IMR-90 (cell line): ENCODE measurements around the gene RASGRF1. TPM values are rescaled to one million over a fixed set of nuclear protein-coding genes. Genes with fewer than 3 reads are reported as not detected.

ENCODE experiments used
- ATAC-seq: fragments of 200-7000 bp; cut with Tn5 transposase; 2 replicates; pipeline ENCODE4 v1.9.1; 2020; ENCODE audit warnings: low read depth, mild to moderate bottlenecking, moderate library complexity
- BruUV-seq: library from RNA; stranded (reverse); fragments of 400-500 nt; replicated peaks from 2 replicates; lab custom pipeline; 2021; lab: Mats Ljungman, UMichigan
- CTCF ChIA-PET: fragments of 300-600 bp; formaldehyde crosslinking; extraction: SDS; loops from one replicate; lab custom pipeline; 2021; ENCODE audit warnings: antibody characterized with exemption; lab: Yijun Ruan, JAX
- POLR2A ChIA-PET: fragments of 300-600 bp; sonication (Branson Sonifier 250); formaldehyde crosslinking; loops from one replicate; lab custom pipeline; 2022; ENCODE audit warnings: antibody characterized with exemption; ENCODE audit not compliant: unreplicated experiment; lab: Charles Lee
- DNase-seq: peaks from one replicate; pipeline ENCODE4 v3.0.0; 2013
- H2AFZ ChIP-seq: replicated peaks from 2 replicates; pipeline ENCODE3; 2013; ENCODE audit warnings: low read length, mild to moderate bottlenecking; ENCODE audit not compliant: poor library complexity
- H2AK5ac ChIP-seq: 2 replicates; pipeline ENCODE4 v1.6.1; 2013; ENCODE audit warnings: low read depth, low read length, inconsistent platforms
- H2AK9ac ChIP-seq: replicated peaks from 2 replicates; pipeline ENCODE3; 2013; ENCODE audit warnings: mild to moderate bottlenecking, low read depth, low read length, moderate library complexity; ENCODE audit not compliant: poor library complexity
- H2BK120ac ChIP-seq: 2 replicates; pipeline ENCODE4 v1.6.1; 2013; ENCODE audit warnings: low read depth, low read length, inconsistent platforms
- H2BK15ac ChIP-seq: 3 replicates; pipeline ENCODE4 v1.6.1; 2013; ENCODE audit warnings: low read depth, low read length, inconsistent platforms
- H2BK20ac ChIP-seq: 2 replicates; pipeline ENCODE4 v1.6.1; 2013; ENCODE audit warnings: low read depth, mild to moderate bottlenecking, inconsistent platforms, low read length, moderate library complexity
- H2BK5ac ChIP-seq: 2 replicates; pipeline ENCODE4 v1.6.1; 2013; ENCODE audit warnings: mild to moderate bottlenecking, low read depth, low read length, inconsistent platforms; ENCODE audit not compliant: poor library complexity, severe bottlenecking
- H3K14ac ChIP-seq: replicated peaks from 2 replicates; pipeline ENCODE4 v1.6.1; 2013; ENCODE audit warnings: low read depth, low read length, inconsistent platforms
- H3K18ac ChIP-seq: 2 replicates; pipeline ENCODE4 v1.6.1; 2013; ENCODE audit warnings: low read depth, low read length, control low read depth
- H3K23ac ChIP-seq: 2 replicates; pipeline ENCODE4 v1.6.1; 2013; ENCODE audit warnings: low read depth, low read length, inconsistent platforms
- H3K27ac ChIP-seq: 2 replicates; pipeline ENCODE4 v1.5.1; 2013; ENCODE audit warnings: mild to moderate bottlenecking, control low read depth, low read length; ENCODE audit not compliant: insufficient read depth
- H3K27me3 ChIP-seq: 2 replicates; pipeline ENCODE4 v1.6.1; 2013; ENCODE audit warnings: low read length; ENCODE audit not compliant: control insufficient read depth, insufficient read depth
- H3K36me3 ChIP-seq: 2 replicates; pipeline ENCODE4 v1.6.1; 2013; ENCODE audit warnings: low read length, mixed read lengths; ENCODE audit not compliant: control insufficient read depth, insufficient read depth
- H3K4ac ChIP-seq: 2 replicates; pipeline ENCODE4 v1.6.1; 2013; ENCODE audit warnings: low read depth, low read length, inconsistent platforms
- H3K4me1 ChIP-seq: 2 replicates; pipeline ENCODE4 v1.6.1; 2013; ENCODE audit warnings: low read length, mixed read lengths; ENCODE audit not compliant: control insufficient read depth, insufficient read depth
- H3K4me2 ChIP-seq: 2 replicates; pipeline ENCODE4 v1.6.1; 2013; ENCODE audit warnings: low read depth, mild to moderate bottlenecking, control low read depth, low read length, moderate library complexity
- H3K4me3 ChIP-seq: 2 replicates; pipeline ENCODE4 v1.5.1; 2013; ENCODE audit warnings: low read depth, mild to moderate bottlenecking, control low read depth, low read length, moderate library complexity; ENCODE audit not compliant: insufficient read depth
- H3K56ac ChIP-seq: 2 replicates; pipeline ENCODE4 v1.6.1; 2013; ENCODE audit warnings: low read length, inconsistent platforms; ENCODE audit not compliant: insufficient read depth; ENCODE audit errors: extremely low read depth
- H3K79me1 ChIP-seq, 2 experiments: 2 replicates each; pipeline ENCODE4 v1.6.1; 2013; ENCODE audit warnings: low read length in 2 of 2, inconsistent platforms in 1 of 2, low read depth in 1 of 2
- H3K9ac ChIP-seq: 2 replicates; pipeline ENCODE4 v1.6.1; 2013; ENCODE audit warnings: low read depth, low read length, control low read depth
- H3K9me1 ChIP-seq: 2 replicates; pipeline ENCODE4 v1.6.1; 2013; ENCODE audit warnings: low read length, inconsistent platforms; ENCODE audit not compliant: insufficient read depth
- H3K9me3 ChIP-seq: 2 replicates; pipeline ENCODE4 v1.6.1; 2013; ENCODE audit warnings: low read length; ENCODE audit not compliant: control insufficient read depth, insufficient read depth
- H4K20me1 ChIP-seq: 2 replicates; pipeline ENCODE4 v1.6.1; 2013; ENCODE audit warnings: low read length, inconsistent platforms; ENCODE audit not compliant: insufficient read depth
- H4K5ac ChIP-seq: 2 replicates; pipeline ENCODE4 v1.6.1; 2013; ENCODE audit warnings: mild to moderate bottlenecking, low read depth, low read length, control low read depth
- H4K8ac ChIP-seq, 2 experiments: 2 replicates each; pipeline ENCODE4 v1.6.1; 2013; ENCODE audit warnings: low read depth in 2 of 2, low read length in 2 of 2, control low read depth in 1 of 2, inconsistent platforms in 1 of 2
- H4K91ac ChIP-seq: 2 replicates; pipeline ENCODE4 v1.6.1; 2013; ENCODE audit warnings: low read depth, low read length, inconsistent platforms; ENCODE audit not compliant: insufficient read depth
- CEBPB ChIP-seq: IDR thresholded peaks from 2 replicates; pipeline ENCODE4 v1.6.1; 2012; ENCODE audit warnings: low read depth, low read length, improper control_type of control experiment
- CHD1 ChIP-seq: IDR thresholded peaks from 2 replicates; pipeline ENCODE4 v1.6.1; 2012; ENCODE audit warnings: low read depth, low read length, improper control_type of control experiment
- FOS ChIP-seq: fragments of 150-350 bp; IDR thresholded peaks from 2 replicates; pipeline ENCODE4 v1.6.1; 2016; ENCODE audit warnings: low read depth, low read length
- MAFK ChIP-seq: IDR thresholded peaks from 2 replicates; pipeline ENCODE4 v1.6.1; 2012; ENCODE audit warnings: low read depth, low read length, improper control_type of control experiment
- POLR2A ChIP-seq: IDR thresholded peaks from 2 replicates; pipeline ENCODE4 v1.6.1; 2012; ENCODE audit warnings: mild to moderate bottlenecking, low read depth, low read length
- RAD21 ChIP-seq: IDR thresholded peaks from 2 replicates; pipeline ENCODE4 v1.6.1; 2012; ENCODE audit warnings: low read length, improper control_type of control experiment
- RFX5 ChIP-seq: IDR thresholded peaks from 2 replicates; pipeline ENCODE4 v1.8.0; 2012; ENCODE audit warnings: low read depth, mild to moderate bottlenecking, low read length, moderate library complexity
- WGBS, 2 experiments: methylation state at CpG; one replicate each; pipeline versions ENCODE4 v1.1.5 to v1.1.7; 2013; ENCODE audit warnings: missing lambda C conversion rate in 2 of 2; ENCODE audit not compliant: insufficient read length in 1 of 2; ENCODE audit errors: extremely low coverage in 2 of 2; 5-methylcytosine and 5-hydroxymethylcytosine counted together
- dilution Hi-C: fragments of 300-500 bp; cut with HindIII; formaldehyde crosslinking; loops from one replicate; pipeline ENCODE4 v1.14.3; 2018; ENCODE audit warnings: low sequenced_read_pairs; ENCODE audit not compliant: unreplicated experiment
- in situ Hi-C: fragments of 300-500 bp; cut with MboI; formaldehyde crosslinking; loops from 3 replicates; pipeline ENCODE4 v1.14.3; 2019; ENCODE audit warnings: low sequenced_read_pairs, inconsistent platforms, mixed read lengths
- intact Hi-C: fragments of 100-400 bp; cut with micrococcal nuclease; formaldehyde crosslinking; loops from 2 replicates; pipeline ENCODE4 v1.10.0; 2022
- polyA plus RNA-seq, 3 experiments: library from polyadenylated mRNA; depleted of rRNA; stranded (reverse); fragments of >200 nt; gene quantifications; 2 replicates each; pipeline ENCODE4 v1.2.3, GENCODE V29; 2012; ENCODE audit warnings: low replicate concordance in 1 of 3
- total RNA-seq: library from RNA; depleted of rRNA; stranded (reverse); fragments of >200 nt; gene quantifications from 2 replicates; pipeline ENCODE4 v1.2.3, GENCODE V29; 2012
- TF ChIP-seq, protein P1 (sequence below): fragments of 150-350 bp; IDR thresholded peaks from 2 replicates; pipeline ENCODE4 v1.6.1; 2017; ENCODE audit warnings: mild to moderate bottlenecking, antibody characterized with exemption, low read length, low read depth
- TF ChIP-seq, protein P2 (sequence below): conservative IDR thresholded peaks from 2 replicates; pipeline ENCODE4 v1.5.1; 2012; ENCODE audit warnings: mild to moderate bottlenecking, low read depth, low read length, improper control_type of control experiment

Gene RASGRF1
- total and polyA plus RNA-seq, 2 of the 4 experiments (the other 2 are of a cell fraction) = under 0.01 to 0.15 TPM

DNA sequence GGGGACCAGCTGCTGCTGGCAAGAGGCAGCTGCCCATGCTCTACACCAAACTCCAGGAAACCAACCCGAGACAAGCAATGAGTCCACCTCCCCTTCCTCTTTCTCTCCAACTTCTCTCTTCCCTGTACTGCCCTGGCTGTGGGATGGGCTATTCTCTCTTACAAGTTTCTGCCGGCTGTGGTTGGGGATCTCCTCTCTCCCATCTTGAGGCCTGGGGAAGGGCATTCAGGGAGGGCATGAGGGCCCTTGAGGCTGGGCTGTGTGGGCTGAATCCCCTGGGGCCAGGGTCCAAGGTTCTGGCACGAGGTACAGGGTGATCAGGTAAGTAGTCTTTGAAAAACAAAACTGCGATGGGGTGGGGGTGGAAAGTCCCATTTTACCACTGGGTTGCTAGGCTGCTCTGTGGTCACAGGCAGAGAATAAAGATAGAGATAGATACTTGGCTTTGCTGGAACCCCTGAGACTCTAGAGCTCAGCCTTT lies 113.4 kb downstream of the RASGRF1 start:
- intact Hi-C loops = no loop called here
- Histone ChIP-seq H3K14ac (no peak overlapping the region), H3K4me3 (no peak overlapping the region), H3K4me2 (no peak overlapping the region), H2BK5ac (no peak overlapping the region), H3K18ac (no peak overlapping the region), H3K4me1 (no peaks in the 10 kb centered on the region), H4K5ac (no peak overlapping the region), H3K56ac (no peak overlapping the region), H2BK15ac (no peak overlapping the region), H2AFZ (no peak overlapping the region), H3K23ac (no peak overlapping the region), H3K36me3 (no peaks in the 10 kb centered on the region), H4K91ac (no peak overlapping the region), H3K79me1 (no peaks in the 10 kb centered on the region), H2AK5ac (no peak overlapping the region), H3K9me3 (no peaks in the 10 kb centered on the region), H3K9ac (no peak overlapping the region), H2AK9ac (no peak overlapping the region), H2BK120ac (no peak overlapping the region), H3K9me1 (0 out of 2 replicates have a peak, but pooled peaks cover 3% of the 10 kb centered on the region), H2BK20ac (no peak overlapping the region), H3K4ac (no peak overlapping the region), H4K20me1 (no peaks in the 10 kb centered on the region), H3K27ac (no peak overlapping the region), H4K8ac (no peak overlapping the region), H3K27me3 (no peaks in the 10 kb centered on the region; the same call in 1 of the 2 replicates)
- in situ Hi-C loops = no loop called here
- ChIA-PET CTCF (no interaction called here), POLR2A (no interaction called here)
- no TSS peak for BruUV-seq
- ATAC-seq = no peak
- no peak for DNase-seq
- TF ChIP-seq CHD1 = no peak
- TF ChIP-seq, protein P1, sequence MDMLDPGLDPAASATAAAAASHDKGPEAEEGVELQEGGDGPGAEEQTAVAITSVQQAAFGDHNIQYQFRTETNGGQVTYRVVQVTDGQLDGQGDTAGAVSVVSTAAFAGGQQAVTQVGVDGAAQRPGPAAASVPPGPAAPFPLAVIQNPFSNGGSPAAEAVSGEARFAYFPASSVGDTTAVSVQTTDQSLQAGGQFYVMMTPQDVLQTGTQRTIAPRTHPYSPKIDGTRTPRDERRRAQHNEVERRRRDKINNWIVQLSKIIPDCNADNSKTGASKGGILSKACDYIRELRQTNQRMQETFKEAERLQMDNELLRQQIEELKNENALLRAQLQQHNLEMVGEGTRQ = no peak
- no peak for TF ChIP-seq MAFK
- no peak for TF ChIP-seq POLR2A
- TF ChIP-seq RAD21 = no peak
- TF ChIP-seq FOS = no peak
- no peak for TF ChIP-seq CEBPB
- TF ChIP-seq, protein P2, sequence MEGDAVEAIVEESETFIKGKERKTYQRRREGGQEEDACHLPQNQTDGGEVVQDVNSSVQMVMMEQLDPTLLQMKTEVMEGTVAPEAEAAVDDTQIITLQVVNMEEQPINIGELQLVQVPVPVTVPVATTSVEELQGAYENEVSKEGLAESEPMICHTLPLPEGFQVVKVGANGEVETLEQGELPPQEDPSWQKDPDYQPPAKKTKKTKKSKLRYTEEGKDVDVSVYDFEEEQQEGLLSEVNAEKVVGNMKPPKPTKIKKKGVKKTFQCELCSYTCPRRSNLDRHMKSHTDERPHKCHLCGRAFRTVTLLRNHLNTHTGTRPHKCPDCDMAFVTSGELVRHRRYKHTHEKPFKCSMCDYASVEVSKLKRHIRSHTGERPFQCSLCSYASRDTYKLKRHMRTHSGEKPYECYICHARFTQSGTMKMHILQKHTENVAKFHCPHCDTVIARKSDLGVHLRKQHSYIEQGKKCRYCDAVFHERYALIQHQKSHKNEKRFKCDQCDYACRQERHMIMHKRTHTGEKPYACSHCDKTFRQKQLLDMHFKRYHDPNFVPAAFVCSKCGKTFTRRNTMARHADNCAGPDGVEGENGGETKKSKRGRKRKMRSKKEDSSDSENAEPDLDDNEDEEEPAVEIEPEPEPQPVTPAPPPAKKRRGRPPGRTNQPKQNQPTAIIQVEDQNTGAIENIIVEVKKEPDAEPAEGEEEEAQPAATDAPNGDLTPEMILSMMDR = no peak
- TF ChIP-seq RFX5 = no peak
- dilution Hi-C loops = no loop called here
- WGBS, 2 experiments = no CpG with 5 or more reads among the region's 4 CpGs
